Esophagus muscularis mucosa (tissue), 4 donors: ENCODE results near the gene TRIM29. TPM values are rescaled to one million over a fixed set of nuclear protein-coding genes. Genes with fewer than 3 reads are reported as not detected.
A peak's percentile ranks its signal among the peaks of the same experiment; 100 is the strongest.

ENCODE experiments used
- DNase-seq: peaks from one replicate; pipeline ENCODE4 v3.0.0-alpha.2; 2017; ENCODE audit errors: extremely low spot score
- H3K27ac ChIP-seq, 4 donors: fragments of 200-600 bp; sonication (generic); replicated peaks in 1 of 4; 1 replicate in 3 of 4; 2 replicates in 1 of 4; pipeline ENCODE4 v1.5.1; 2016 to 2019; ENCODE audit warnings: mild to moderate bottlenecking in 1 of 4
- H3K27me3 ChIP-seq, 4 donors: fragments of 200-600 bp; sonication (generic); one replicate each; pipeline versions ENCODE4 v1.5.1 to v1.6.0; 2016 to 2019
- H3K36me3 ChIP-seq, 4 donors: fragments of 200-600 bp; sonication (generic); one replicate each; pipeline ENCODE4 v1.5.1; 2016 to 2019
- H3K4me1 ChIP-seq, 4 donors: fragments of 200-600 bp; sonication (generic); one replicate each; pipeline ENCODE4 v1.5.1; 2016 to 2019
- H3K4me3 ChIP-seq, 4 donors: fragments of 200-600 bp; sonication (generic); 1 replicate in 2 of 4; 2 replicates in 2 of 4; pipeline ENCODE4 v1.5.1; 2016 to 2019; ENCODE audit warnings: mild to moderate bottlenecking in 4 of 4, moderate library complexity in 1 of 4
- H3K9me3 ChIP-seq, 4 donors: fragments of 200-600 bp; sonication (generic); 1 replicate in 3 of 4; 2 replicates in 1 of 4; pipeline ENCODE4 v1.5.1; 2016 to 2019
- CTCF ChIP-seq, 3 experiments: fragments of 200-600 bp in 2 of 3; fragments of 450-650 bp in 1 of 3; sonication (generic) in 2 of 3; IDR thresholded peaks; one replicate each; pipeline ENCODE4 v1.5.1; 2017 to 2019; ENCODE audit warnings: antibody characterized with exemption in 3 of 3, mild to moderate bottlenecking in 2 of 3, moderate library complexity in 1 of 3
- EP300 ChIP-seq: sonication (generic); formaldehyde crosslinking; IDR thresholded peaks from one replicate; pipeline ENCODE4 v1.6.1; 2017; ENCODE audit warnings: antibody characterized with exemption
- POLR2A ChIP-seq: fragments of 450-650 bp; IDR thresholded peaks from one replicate; pipeline ENCODE4 v1.6.1; 2017; ENCODE audit warnings: antibody characterized with exemption, moderate library complexity, mild to moderate bottlenecking, low read depth
- POLR2AphosphoS5 ChIP-seq, 2 donors: sonication (generic); formaldehyde crosslinking; IDR thresholded peaks; one replicate each; pipeline ENCODE4 v1.6.1; 2017; ENCODE audit warnings: antibody characterized with exemption in 2 of 2
- WGBS: methylation state at CpG from one replicate; pipeline ENCODE4 v1.1.5; 2018; 5-methylcytosine and 5-hydroxymethylcytosine counted together
- intact Hi-C: fragments of 100-400 bp; cut with DNase I; formaldehyde crosslinking; loops from one replicate; pipeline ENCODE4 v1.15.1; 2023
- total RNA-seq, 4 donors: library from RNA; depleted of rRNA; stranded (reverse); fragments of >200 nt; gene quantifications; one replicate each; pipeline versions ENCODE4 v1.1.0 to v1.2.1, GENCODE V29; 2016

TRIM29 gene
- total RNA-seq, 4 donors from 2014 or later = 0.45 to 1.3 (median 0.75) TPM

DNA sequence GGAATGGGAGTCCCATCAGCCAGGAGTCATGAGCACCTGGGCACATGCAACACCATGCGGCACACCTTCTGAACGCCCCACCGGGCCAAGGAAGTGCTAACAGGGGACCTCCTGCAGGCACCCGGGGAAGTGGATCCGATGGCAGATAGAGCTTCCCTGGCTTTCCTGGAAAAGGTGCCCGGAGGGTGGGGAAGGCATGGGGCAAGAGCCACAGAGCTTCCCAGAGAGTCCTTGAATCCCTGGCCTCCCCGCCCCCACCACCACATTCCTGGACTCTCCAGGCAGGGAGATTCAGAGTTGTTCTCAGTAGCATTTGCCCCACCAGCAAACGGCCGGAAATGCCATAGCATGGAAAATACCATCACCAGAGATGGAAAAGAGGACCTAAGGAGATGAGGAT is 8.3 kb downstream of the TRIM29 start:
- H3K4me3 ChIP-seq = no peak overlapping the region
- TF ChIP-seq POLR2A = no peak
- no peak for TF ChIP-seq EP300
- TF ChIP-seq POLR2AphosphoS5 (IDR thresholded peaks at IDR 0.05) = no peak
- no peak for TF ChIP-seq CTCF (IDR thresholded peaks at IDR 0.05)
- WGBS = 78% methylated on average over 9 of the region's 9 CpGs

GRCh38 chr11:120128392-120129119 is 9.4 kb downstream of the TRIM29 start:
- Histone ChIP-seq H3K27me3 (no peaks in the 10 kb centered on the region), H3K4me3 (no peak overlapping the region), H3K4me1 (peaks cover 0 to 5% (median 0%) of the 10 kb centered on the region in 4 donors), H3K27ac (peak overlapping the region in 1 of 4 donors; percentile 34), H3K9me3 (no peaks in the 10 kb centered on the region), H3K36me3 (no peaks in the 10 kb centered on the region)
- DNase-seq = no peak
- intact Hi-C loops = no loop called here
- TF ChIP-seq POLR2A (no peak), EP300 (no peak), CTCF (IDR thresholded peaks at IDR 0.05) (no peak), POLR2AphosphoS5 (IDR thresholded peaks at IDR 0.05) (no peak)
- 78% methylated on average over 14 of the region's 14 CpGs for WGBS

More for the DNA sequence above, 8.3 kb downstream of the TRIM29 start:
- DNase-seq = no peak
- Histone ChIP-seq H3K9me3 (no peaks in the 10 kb centered on the region), H3K36me3 (no peaks in the 10 kb centered on the region), H3K27me3 (no peaks in the 10 kb centered on the region), H3K4me1 (peaks cover 0 to 5% (median 0%) of the 10 kb centered on the region in 4 donors), H3K27ac (peak overlapping the region in 1 of 4 donors; percentile 21)
- intact Hi-C loops = no loop called here

DNA sequence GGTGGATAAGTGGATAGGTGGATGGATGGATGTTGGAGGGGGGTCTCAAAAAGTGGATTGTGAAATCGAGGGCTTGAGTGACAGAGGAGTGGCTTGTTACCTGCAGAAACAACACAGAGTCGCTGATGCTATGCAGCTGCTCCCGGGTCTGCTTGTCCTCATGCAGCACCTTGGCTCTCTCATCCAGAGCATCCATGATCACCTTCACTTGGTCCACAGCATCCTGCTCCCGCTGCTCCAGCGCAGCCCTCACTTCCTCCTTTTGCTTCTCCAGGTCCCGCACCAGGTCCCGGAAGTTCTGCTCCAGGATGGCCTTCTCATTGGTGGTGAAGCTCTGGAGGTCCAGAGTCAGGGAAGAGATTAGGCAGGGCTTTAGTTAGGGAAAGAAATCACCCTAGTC is 10.7 kb downstream of the TRIM29 start:
- H3K4me1 ChIP-seq = peaks cover 0 to 5% (median 0%) of the 10 kb centered on the region in 4 donors
- TF ChIP-seq POLR2AphosphoS5 (IDR thresholded peaks at IDR 0.05) (no peak), POLR2A (no peak), CTCF (IDR thresholded peaks at IDR 0.05) (no peak), EP300 (no peak)
- H3K4me3 ChIP-seq = no peak overlapping the region
- DNase-seq = no peak
- intact Hi-C loops = no loop called here
- no peaks in the 10 kb centered on the region for H3K36me3 ChIP-seq
- 85% methylated on average over 7 of the region's 7 CpGs for WGBS
- H3K27ac ChIP-seq = no peak overlapping the region
- H3K27me3 ChIP-seq = no peaks in the 10 kb centered on the region
- H3K9me3 ChIP-seq = no peaks in the 10 kb centered on the region

GRCh38 chr11:120126620-120127019 is 11.3 kb downstream of the TRIM29 start:
- DNase-seq = no peak
- intact Hi-C loops = no loop called here
- WGBS = 77% methylated on average over 4 of the region's 4 CpGs

DNA sequence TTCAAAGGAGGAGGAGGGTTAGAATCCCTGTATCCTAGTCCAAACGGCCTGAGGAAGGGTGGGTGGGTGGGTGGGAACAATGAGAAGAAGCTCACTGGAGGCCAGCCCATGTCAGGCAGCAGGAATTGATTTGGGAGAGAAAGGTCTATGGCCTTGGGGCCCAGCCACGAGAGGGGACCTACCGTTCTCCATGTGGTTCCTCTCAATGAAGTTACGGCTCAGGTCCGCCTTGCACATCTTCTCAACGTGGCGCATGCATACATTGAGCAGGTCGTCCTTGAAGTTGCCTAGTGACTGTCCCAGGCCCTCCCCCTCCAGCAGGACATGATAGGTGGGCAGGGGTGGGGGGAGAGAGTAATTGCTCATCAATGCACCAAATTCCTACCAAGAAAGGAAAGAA is 12.4 kb downstream of the TRIM29 start:
- WGBS = 85% methylated on average over 8 of the region's 8 CpGs
- H3K27ac ChIP-seq = no peak overlapping the region

More at GRCh38 chr11:120126620-120127019, 11.3 kb downstream of the TRIM29 start:
- H3K9me3 ChIP-seq = no peaks in the 10 kb centered on the region
- H3K27ac ChIP-seq = no peak overlapping the region
- TF ChIP-seq POLR2A (no peak), EP300 (no peak)
- H3K36me3 ChIP-seq = no peaks in the 10 kb centered on the region
- peaks cover 0 to 5% (median 0%) of the 10 kb centered on the region in 4 donors for H3K4me1 ChIP-seq
- no peak overlapping the region for H3K4me3 ChIP-seq
- no peaks in the 10 kb centered on the region for H3K27me3 ChIP-seq

More for the DNA sequence above, 12.4 kb downstream of the TRIM29 start:
- intact Hi-C loops = no loop called here
- DNase-seq = no peak
- peaks cover 0 to 3% (median 0%) of the 10 kb centered on the region in 4 donors for H3K9me3 ChIP-seq
- TF ChIP-seq POLR2AphosphoS5 (IDR thresholded peaks at IDR 0.05) = no peak
- no peak for TF ChIP-seq POLR2A
- peaks cover 0 to 5% (median 0%) of the 10 kb centered on the region in 4 donors for H3K27me3 ChIP-seq
- no peaks in the 10 kb centered on the region for H3K36me3 ChIP-seq
- H3K4me3 ChIP-seq = no peak overlapping the region
- peaks cover 0 to 5% (median 0%) of the 10 kb centered on the region in 4 donors for H3K4me1 ChIP-seq
